Endothelial cell of umbilical vein (primary cell): Measurements from ENCODE around the gene GULP1.

Source experiments
- EZH2 ChIP-seq: IDR thresholded peaks from 2 replicates; pipeline ENCODE4 v1.6.1; 2012; ENCODE audit warnings: borderline replicate concordance, low read depth, mild to moderate bottlenecking, moderate library complexity, low read length, inconsistent platforms; ENCODE audit not compliant: severe bottlenecking
- GATA2 ChIP-seq: IDR thresholded peaks from 2 replicates; pipeline ENCODE4 v1.7.0; 2011; ENCODE audit warnings: low read depth, mild to moderate bottlenecking, moderate library complexity, mixed read lengths, low read length; ENCODE audit not compliant: insufficient read length, insufficient read depth
- JUN ChIP-seq: IDR thresholded peaks from 2 replicates; pipeline ENCODE4 v1.6.1; 2011; ENCODE audit warnings: borderline replicate concordance, low read depth; ENCODE audit not compliant: insufficient read length, insufficient read depth
- TF ChIP-seq, protein P1 (sequence below), 2 donors: IDR thresholded peaks; 1 replicate in 1 of 2; 2 replicates in 1 of 2; pipeline ENCODE4 v1.5.1; 2011; ENCODE audit warnings: low read length in 2 of 2, mild to moderate bottlenecking in 2 of 2, moderate library complexity in 2 of 2, control low read depth in 1 of 2, inconsistent platforms in 1 of 2, low read depth in 1 of 2; ENCODE audit not compliant: insufficient read depth in 1 of 2; ENCODE audit errors: extremely low read depth in 1 of 2
- TF ChIP-seq, protein P2 (sequence below): IDR thresholded peaks from 2 replicates; pipeline ENCODE4 v1.6.1; 2011; ENCODE audit not compliant: insufficient read depth, insufficient read length

- TF ChIP-seq, protein P1, sequence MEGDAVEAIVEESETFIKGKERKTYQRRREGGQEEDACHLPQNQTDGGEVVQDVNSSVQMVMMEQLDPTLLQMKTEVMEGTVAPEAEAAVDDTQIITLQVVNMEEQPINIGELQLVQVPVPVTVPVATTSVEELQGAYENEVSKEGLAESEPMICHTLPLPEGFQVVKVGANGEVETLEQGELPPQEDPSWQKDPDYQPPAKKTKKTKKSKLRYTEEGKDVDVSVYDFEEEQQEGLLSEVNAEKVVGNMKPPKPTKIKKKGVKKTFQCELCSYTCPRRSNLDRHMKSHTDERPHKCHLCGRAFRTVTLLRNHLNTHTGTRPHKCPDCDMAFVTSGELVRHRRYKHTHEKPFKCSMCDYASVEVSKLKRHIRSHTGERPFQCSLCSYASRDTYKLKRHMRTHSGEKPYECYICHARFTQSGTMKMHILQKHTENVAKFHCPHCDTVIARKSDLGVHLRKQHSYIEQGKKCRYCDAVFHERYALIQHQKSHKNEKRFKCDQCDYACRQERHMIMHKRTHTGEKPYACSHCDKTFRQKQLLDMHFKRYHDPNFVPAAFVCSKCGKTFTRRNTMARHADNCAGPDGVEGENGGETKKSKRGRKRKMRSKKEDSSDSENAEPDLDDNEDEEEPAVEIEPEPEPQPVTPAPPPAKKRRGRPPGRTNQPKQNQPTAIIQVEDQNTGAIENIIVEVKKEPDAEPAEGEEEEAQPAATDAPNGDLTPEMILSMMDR (IDR thresholded peaks at IDR 0.05; ENCODE audit: extremely low read depth in 1 of 2, insufficient read depth in 1 of 2, low read depth in 1 of 2, low read length in 2 of 2) = no peak
- TF ChIP-seq, protein P2, sequence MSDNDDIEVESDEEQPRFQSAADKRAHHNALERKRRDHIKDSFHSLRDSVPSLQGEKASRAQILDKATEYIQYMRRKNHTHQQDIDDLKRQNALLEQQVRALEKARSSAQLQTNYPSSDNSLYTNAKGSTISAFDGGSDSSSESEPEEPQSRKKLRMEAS = no peak
- TF ChIP-seq GATA2 (no peak), EZH2 (no peak), JUN (peak; percentile 28)
Observed at GRCh38 chr2:188604579-188604978, 312.9 kb downstream of the GULP1 start.
